NT2/D1 (cell line): ENCODE measurements around the gene SCAMP4.

Experiments
- DNase-seq: peaks from one replicate; pipeline ENCODE4 v3.0.0-alpha.2; 2011; ENCODE audit warnings: low read depth, low spot score
- H3K27me3 ChIP-seq: 2 replicates; pipeline ENCODE4 v1.6.0; 2011; ENCODE audit warnings: mild to moderate bottlenecking; ENCODE audit not compliant: insufficient read length, insufficient read depth
- H3K36me3 ChIP-seq: 2 replicates; pipeline ENCODE4 v1.6.1; 2011; ENCODE audit warnings: mild to moderate bottlenecking, low read length, mixed read lengths; ENCODE audit not compliant: insufficient read depth, insufficient read length
- H3K4me1 ChIP-seq: 2 replicates; pipeline ENCODE4 v1.5.1; 2011; ENCODE audit not compliant: insufficient read depth, insufficient read length
- H3K4me3 ChIP-seq: 2 replicates; pipeline ENCODE4 v1.5.1; 2011; ENCODE audit warnings: low read depth; ENCODE audit not compliant: insufficient read length
- H3K9ac ChIP-seq: 2 replicates; pipeline ENCODE4 v1.6.0; 2011; ENCODE audit warnings: low read depth; ENCODE audit not compliant: insufficient read length
- H3K9me3 ChIP-seq: 2 replicates; pipeline ENCODE4 v1.5.1; 2011; ENCODE audit warnings: mild to moderate bottlenecking, low read length; ENCODE audit not compliant: insufficient read depth
- SUZ12 ChIP-seq: IDR thresholded peaks from 2 replicates; pipeline ENCODE4 v1.6.1; 2011; ENCODE audit not compliant: insufficient read length, insufficient read depth; ENCODE audit errors: extremely low read depth
- YY1 ChIP-seq: IDR thresholded peaks from 2 replicates; pipeline ENCODE4 v1.6.1; 2011; ENCODE audit not compliant: insufficient read length, insufficient read depth
- ZNF274 ChIP-seq: IDR thresholded peaks from 2 replicates; pipeline ENCODE4 v1.6.1; 2011; ENCODE audit warnings: mild to moderate bottlenecking, low read depth, low read length

SCAMP4 gene

DNA sequence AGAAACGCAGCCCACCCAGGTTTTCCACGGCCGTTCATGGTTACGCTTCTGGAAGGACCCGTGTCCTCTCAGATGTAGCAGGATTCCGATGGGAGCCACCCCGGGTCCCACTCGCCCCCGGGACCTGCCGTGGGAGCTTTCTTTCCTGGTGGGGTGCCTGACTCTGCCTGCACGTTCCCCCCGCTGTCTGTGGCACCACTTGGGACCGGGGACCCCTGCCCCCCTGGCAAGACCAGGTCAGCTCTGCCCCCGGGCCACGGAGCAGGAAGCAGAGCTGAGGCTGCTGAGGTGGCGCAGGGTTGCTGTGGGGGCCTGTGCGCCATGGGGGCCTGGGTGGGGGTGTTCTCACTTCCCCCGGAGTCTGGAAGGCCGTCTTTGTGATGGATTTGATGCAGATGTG lies 47.8 kb downstream of the SCAMP4 start:
- H3K4me3 ChIP-seq: no peak overlapping the region
- H3K4me1 ChIP-seq: peaks cover 22% of the 10 kb centered on the region
- TF ChIP-seq YY1: no peak
- DNase-seq: no peak
- H3K36me3 ChIP-seq: peaks cover 70% of the 10 kb centered on the region
- no peaks in the 10 kb centered on the region for H3K27me3 ChIP-seq
- no peak overlapping the region for H3K9ac ChIP-seq
- H3K9me3 ChIP-seq: no peaks in the 10 kb centered on the region

DNA sequence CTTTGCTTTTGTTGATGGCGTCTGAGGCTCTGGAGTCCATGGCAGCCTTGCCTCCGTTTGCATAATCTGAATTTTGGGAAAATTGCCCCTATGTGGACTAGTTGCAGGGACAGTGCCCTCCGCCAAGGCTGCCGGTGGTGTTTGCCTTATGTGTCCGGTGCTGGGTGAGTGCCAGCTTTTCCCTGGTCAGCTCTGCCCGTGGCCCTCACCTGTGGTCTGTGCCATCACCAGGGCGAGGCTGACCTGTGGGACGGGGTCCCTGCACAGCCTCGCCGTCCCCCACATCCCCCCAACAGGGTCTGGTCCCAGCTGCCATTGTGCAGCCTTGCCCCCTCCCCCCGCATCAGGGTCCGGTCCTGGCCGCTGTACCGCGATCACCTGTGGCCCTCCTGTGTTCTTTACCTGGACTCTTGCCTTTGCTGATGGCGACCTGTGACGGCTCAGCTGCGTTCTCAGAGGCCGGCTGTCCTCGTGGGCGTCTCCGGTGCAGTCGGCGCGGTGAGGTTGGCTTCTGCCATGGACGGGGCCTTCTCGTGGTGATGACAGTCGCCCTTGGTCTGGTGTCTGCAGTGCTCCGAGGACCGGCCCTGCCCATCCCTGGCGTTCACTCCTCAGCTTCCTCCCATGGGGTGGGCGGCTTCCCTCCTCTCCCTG lies 48.4 kb downstream of the SCAMP4 start:
- no peak for TF ChIP-seq SUZ12
- DNase-seq: no peak
- H3K4me3 ChIP-seq: no peak overlapping the region
- peaks cover 20% of the 10 kb centered on the region for H3K4me1 ChIP-seq
- H3K36me3 ChIP-seq: peaks cover 69% of the 10 kb centered on the region
- H3K9ac ChIP-seq: no peak overlapping the region
- H3K27me3 ChIP-seq: no peaks in the 10 kb centered on the region
- H3K9me3 ChIP-seq: no peaks in the 10 kb centered on the region

DNA sequence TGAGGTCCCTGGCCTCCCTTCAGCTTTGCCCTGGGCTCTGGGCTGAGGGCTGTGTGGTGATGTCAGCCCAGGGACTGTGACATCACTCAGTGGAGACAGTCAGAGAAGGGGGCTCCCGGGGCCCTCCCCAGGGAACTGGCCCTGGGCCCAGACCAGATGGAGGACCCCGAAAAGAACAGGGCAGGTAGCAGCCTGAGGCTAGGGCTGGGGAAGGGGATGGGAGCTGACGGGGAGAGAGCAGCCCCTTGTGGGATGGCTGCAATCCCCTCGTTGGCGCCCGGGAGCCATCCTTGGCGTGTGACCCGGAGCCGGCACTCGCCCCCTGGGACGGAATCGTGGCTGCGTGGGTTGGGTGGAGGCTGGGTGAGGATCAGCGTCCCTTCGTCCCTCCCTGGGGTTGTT lies 49.3 kb downstream of the SCAMP4 start:
- TF ChIP-seq SUZ12: no peak
- no peak for TF ChIP-seq YY1
- no peak for TF ChIP-seq ZNF274
- H3K4me3 ChIP-seq: no peak overlapping the region
- H3K9me3 ChIP-seq: no peaks in the 10 kb centered on the region
- H3K36me3 ChIP-seq: peaks cover 59% of the 10 kb centered on the region
- DNase-seq: no peak
- no peak overlapping the region for H3K9ac ChIP-seq
- H3K4me1 ChIP-seq: peaks cover 16% of the 10 kb centered on the region
- H3K27me3 ChIP-seq: no peaks in the 10 kb centered on the region

DNA sequence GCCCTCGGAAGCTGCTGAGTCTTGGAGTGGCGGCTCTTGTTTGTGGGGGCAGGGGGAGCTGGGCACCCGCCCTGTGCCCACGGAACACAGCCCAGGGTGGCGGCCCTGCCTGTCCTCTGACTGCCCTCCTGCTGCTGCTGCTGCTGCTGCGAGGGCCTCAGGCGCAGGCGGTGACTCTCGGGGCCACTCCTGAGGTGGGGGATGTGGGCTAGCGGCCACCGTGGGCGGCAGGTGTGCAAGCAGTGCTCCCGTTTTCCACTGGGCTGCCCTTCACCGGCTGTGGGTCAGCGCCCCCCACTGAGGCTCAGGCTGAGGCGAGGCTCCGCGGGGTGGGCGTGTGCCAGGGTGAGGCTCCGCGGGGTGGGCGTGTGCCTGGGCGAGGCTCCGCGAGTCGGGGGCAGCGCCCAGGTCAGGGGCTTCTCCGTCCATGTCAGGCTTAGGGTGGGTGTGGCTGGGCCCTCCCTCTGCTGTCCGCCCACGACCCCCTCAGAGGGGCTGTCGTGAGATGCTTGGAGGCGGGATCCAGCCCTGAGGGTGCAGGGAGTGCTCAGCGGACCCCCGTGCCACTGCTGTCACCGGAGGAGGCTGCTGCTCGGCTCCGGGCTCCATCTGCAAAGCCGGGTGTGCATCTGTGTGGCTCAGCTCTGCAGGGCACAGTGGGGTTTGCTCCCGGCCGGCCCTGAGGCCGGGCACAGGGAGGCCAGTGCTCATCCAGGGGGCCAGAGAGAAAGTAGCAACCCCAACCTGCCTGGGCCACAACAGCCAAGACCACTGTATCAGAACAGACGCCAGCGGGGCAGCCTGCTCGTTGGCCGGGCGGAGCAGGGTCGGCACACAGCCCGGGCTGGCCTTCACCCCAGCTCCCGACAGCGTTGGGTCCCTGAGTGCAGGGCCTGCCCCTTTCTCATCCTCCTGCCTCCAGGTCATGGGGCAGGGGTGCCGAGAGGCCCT lies 50.2 kb downstream of the SCAMP4 start:
- H3K4me3 ChIP-seq: no peak overlapping the region
- peaks cover 16% of the 10 kb centered on the region for H3K4me1 ChIP-seq
- no peaks in the 10 kb centered on the region for H3K27me3 ChIP-seq
- no peaks in the 10 kb centered on the region for H3K9me3 ChIP-seq
- DNase-seq: no peak
- TF ChIP-seq SUZ12: no peak
- no peak for TF ChIP-seq ZNF274
- no peak for TF ChIP-seq YY1
- peaks cover 60% of the 10 kb centered on the region for H3K36me3 ChIP-seq
- H3K9ac ChIP-seq: no peak overlapping the region

DNA sequence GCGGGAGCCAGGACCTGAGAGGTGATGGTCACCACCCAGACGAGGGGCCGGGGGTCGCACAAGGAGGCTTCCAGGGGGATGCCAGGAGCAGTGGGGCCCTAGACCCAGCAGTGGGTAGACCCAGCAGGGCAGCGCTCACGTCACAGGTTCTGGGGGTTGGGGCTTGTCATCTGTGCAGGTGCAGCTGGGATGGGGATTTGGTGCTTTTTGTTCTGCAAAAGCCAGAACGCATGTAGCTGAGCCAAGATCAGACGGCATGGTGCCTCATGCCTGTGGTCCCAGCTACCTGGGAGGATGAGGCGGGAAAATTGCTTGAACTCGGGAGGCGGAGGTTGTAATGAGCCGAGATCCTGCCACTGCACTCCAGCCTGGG lies 50.9 kb downstream of the SCAMP4 start:
- TF ChIP-seq YY1 (no peak), SUZ12 (no peak), ZNF274 (no peak)
- Histone ChIP-seq H3K9ac (no peak overlapping the region), H3K27me3 (no peaks in the 10 kb centered on the region), H3K36me3 (peaks cover 59% of the 10 kb centered on the region), H3K4me1 (peaks cover 16% of the 10 kb centered on the region), H3K4me3 (no peak overlapping the region), H3K9me3 (no peaks in the 10 kb centered on the region)
- no peak for DNase-seq

DNA sequence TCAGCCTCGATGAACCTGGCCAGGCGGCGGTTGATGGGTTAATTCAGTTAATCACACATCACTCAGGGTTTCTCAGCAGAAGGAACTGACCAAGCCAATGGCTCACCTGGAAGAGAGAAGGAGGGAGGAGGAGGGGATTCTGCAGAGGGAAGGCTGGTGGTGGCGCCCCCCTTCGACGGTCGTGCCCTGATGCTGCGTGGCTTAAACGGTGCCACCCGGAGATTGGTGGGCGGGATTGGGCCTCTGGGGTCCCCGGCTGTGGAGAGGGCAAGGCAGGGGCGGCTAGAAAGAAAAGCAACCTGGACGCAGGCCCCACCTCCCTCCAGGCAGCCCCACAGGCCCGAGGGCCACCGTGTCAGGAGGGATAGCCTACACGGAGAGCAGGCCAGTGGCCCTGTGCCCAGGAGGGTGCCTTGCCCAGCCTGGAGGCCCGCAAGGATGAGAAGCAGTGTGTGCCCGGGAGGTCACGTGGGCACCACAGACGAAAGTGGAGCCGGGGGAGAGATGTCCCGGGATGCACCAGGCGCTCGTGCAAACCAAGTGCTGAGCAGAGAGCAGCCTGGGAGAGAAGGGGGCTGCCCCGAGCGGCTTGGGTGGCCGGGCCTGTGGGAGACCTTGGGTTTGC lies 51.8 kb downstream of the SCAMP4 start:
- no peak for TF ChIP-seq ZNF274
- TF ChIP-seq YY1: no peak
- TF ChIP-seq SUZ12: no peak
- Histone ChIP-seq H3K4me3 (no peak overlapping the region), H3K4me1 (peaks cover 16% of the 10 kb centered on the region), H3K36me3 (peaks cover 63% of the 10 kb centered on the region), H3K9me3 (no peaks in the 10 kb centered on the region), H3K27me3 (no peaks in the 10 kb centered on the region), H3K9ac (no peak overlapping the region)
- DNase-seq: no peak

DNA sequence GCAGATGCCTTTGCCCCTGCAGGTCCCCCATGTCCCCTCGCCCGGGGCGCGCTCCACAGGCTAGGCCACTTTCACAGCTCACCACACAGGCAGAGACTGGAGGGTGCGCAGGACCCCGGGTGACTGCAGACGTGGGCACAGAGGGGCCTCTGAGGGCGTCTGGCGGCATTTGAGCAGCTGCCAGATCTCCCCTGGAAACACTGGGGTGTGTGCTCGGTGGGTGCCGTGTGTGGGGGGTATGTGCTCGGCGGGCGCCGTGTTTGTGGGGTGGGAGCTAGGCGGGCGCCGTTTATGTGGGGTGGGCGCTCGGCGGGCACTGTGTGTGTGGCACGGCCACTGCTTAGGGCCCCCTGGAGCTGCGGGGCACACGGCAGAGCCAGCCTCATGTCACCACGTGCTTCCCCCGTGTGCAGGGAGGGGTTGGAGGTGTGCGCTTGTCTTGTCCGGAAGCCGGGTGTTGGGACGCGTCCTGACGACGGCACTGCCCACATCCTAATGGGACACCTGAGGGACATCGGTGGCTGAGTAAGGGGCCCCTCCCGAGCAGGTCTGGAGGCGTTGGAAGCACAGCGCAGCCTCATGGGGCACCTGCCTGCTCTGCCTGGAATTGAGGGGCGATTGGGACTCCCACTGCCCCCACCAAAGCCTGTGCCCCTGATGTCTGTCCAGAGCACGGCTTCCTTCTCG lies 52.5 kb downstream of the SCAMP4 start:
- TF ChIP-seq YY1: no peak
- TF ChIP-seq ZNF274: no peak
- TF ChIP-seq SUZ12: no peak
- H3K9me3 ChIP-seq: no peaks in the 10 kb centered on the region
- peaks cover 13% of the 10 kb centered on the region for H3K4me1 ChIP-seq
- H3K27me3 ChIP-seq: no peaks in the 10 kb centered on the region
- no peak for DNase-seq
- H3K36me3 ChIP-seq: peaks cover 62% of the 10 kb centered on the region
- H3K9ac ChIP-seq: peak overlapping the region; percentile 8
- H3K4me3 ChIP-seq: no peak overlapping the region
